Psoas muscle (tissue), 8 donors: ENCODE data around the gene ITGAL. TPM values are rescaled to one million over a fixed set of nuclear protein-coding genes. Genes with fewer than 3 reads are reported as not detected.
"Not testable (repeated sequence)": the region's sequence is repeated elsewhere in the genome, so short reads cannot be mapped to it uniquely, and the experiment has no call there.

Source experiments
- ATAC-seq, 4 donors: fragments of 200-7000 bp; cut with Tn5 transposase; one replicate each; pipeline ENCODE4 v1.9.1; 2020; ENCODE audit warnings: moderate library complexity in 3 of 4, mild to moderate bottlenecking in 2 of 4
- DNase-seq, 2 donors: peaks; one replicate each; pipeline ENCODE4 v3.0.0-alpha.2; 2020
- H3K27ac ChIP-seq: fragments of 200-600 bp; one replicate; pipeline ENCODE4 v1.8.0; 2022
- H3K27me3 ChIP-seq, 3 donors: fragments of 200-600 bp in 1 of 3; one replicate each; pipeline versions ENCODE4 v1.6.1 to v1.8.0; 2013 to 2022; ENCODE audit warnings: low read length in 2 of 3, mild to moderate bottlenecking in 2 of 3, moderate library complexity in 1 of 3; ENCODE audit not compliant: insufficient read depth in 3 of 3
- H3K36me3 ChIP-seq, 2 donors: fragments of 200-600 bp in 1 of 2; one replicate each; pipeline versions ENCODE4 v1.6.1 to v1.8.0; 2013 to 2022; ENCODE audit warnings: low read depth in 1 of 2, mild to moderate bottlenecking in 1 of 2, moderate library complexity in 1 of 2; ENCODE audit not compliant: insufficient read depth in 1 of 2
- H3K4me1 ChIP-seq: fragments of 200-600 bp; one replicate; pipeline ENCODE4 v1.8.0; 2022
- H3K4me3 ChIP-seq: fragments of 200-600 bp; one replicate; pipeline ENCODE4 v1.8.0; 2022; ENCODE audit warnings: mild to moderate bottlenecking
- H3K9me3 ChIP-seq: fragments of 200-600 bp; one replicate; pipeline ENCODE4 v1.8.0; 2022
- CTCF ChIP-seq: fragments of 200-600 bp; IDR thresholded peaks from one replicate; pipeline ENCODE4 v1.8.0; 2022; ENCODE audit warnings: antibody characterized with exemption
- WGBS, 3 donors: extraction: QIAGEN DNeasy Blood & Tissue Kit; methylation state at CpG; one replicate each; pipeline versions ENCODE4 v1.1.6 to v1.1.7; 2013; 5-methylcytosine and 5-hydroxymethylcytosine counted together
- intact Hi-C, 2 donors: fragments of 100-400 bp; cut with DNase I; formaldehyde crosslinking; loops; one replicate each; pipeline versions ENCODE4 v1.11.0 to v1.14.2; 2022
- polyA plus RNA-seq, 3 donors: library from polyadenylated mRNA; stranded (reverse); fragments of 200-250 nt; gene quantifications; one replicate each; pipeline ENCODE4 v1.2.3, GENCODE V29; 2013
- total RNA-seq, 4 donors: library from RNA; stranded (reverse); fragmentation: NEBNext Ultra II Directional in 2 of 4; extraction: Animal tissue kit (Norgen Biotek cat#: 25700) in 2 of 4; gene quantifications; one replicate each; pipeline versions ENCODE4 v1.2.1 to v1.2.4, GENCODE V29; 2021 to 2023
- donor health status: healthy with polysubstance abuse.
- donor health status: DM: no; HTN: no; CAD: no; lungs with moderate emphysema.
- donor health status: Bipolar disorder and iron deficiency.
- donor health status: healthy.
- donor health status: DM: yes; HTN: yes; CAD: no.
- donor health status: DM: no; HTN: no; CAD: no.
- donor health status: DM: no; HTN: no; CAD: no.
- donor health status: DM: yes; HTN: yes; CAD: no.

ITGAL gene
- total and polyA plus RNA-seq, 7 donors = 0.21 to 3.0 (median 1.1) TPM

GRCh38 chr16:30521873-30522641, 49.5 kb downstream of the ITGAL start:
- intact Hi-C loops = no loop called here
- 34 to 43% (median 38%) methylated on average over 11 of the region's 11 CpGs for WGBS, 3 donors
- DNase-seq (no peak), ATAC-seq (no peak)
- no peak for TF ChIP-seq CTCF
- Histone ChIP-seq H3K4me3 (no peak overlapping the region), H3K4me1 (peaks cover 5% of the 10 kb centered on the region), H3K27me3 (no peaks in the 10 kb centered on the region), H3K9me3 (no peaks in the 10 kb centered on the region), H3K36me3 (peaks cover 0 to 8% of the 10 kb centered on the region in 2 donors), H3K27ac (no peak overlapping the region)

GRCh38 chr16:30522702-30523463, 50.3 kb downstream of the ITGAL start:
- H3K9me3 ChIP-seq, H3K4me3 ChIP-seq, DNase-seq, ATAC-seq, H3K4me1 ChIP-seq, intact Hi-C loops, H3K27me3 ChIP-seq, H3K27ac ChIP-seq, H3K36me3 ChIP-seq: not testable (repeated sequence)
- WGBS, 3 donors = 80 to 89% (median 84%) methylated on average over 12 of the region's 12 CpGs

GRCh38 chr16:30523768-30524574, 51.4 kb downstream of the ITGAL start:
- intact Hi-C loops = no loop called here
- Histone ChIP-seq H3K4me3 (peak overlapping the region; percentile 16), H3K27ac (peak overlapping the region; percentile 16), H3K27me3 (no peaks in the 10 kb centered on the region), H3K9me3 (no peaks in the 10 kb centered on the region), H3K4me1 (peaks cover 12% of the 10 kb centered on the region), H3K36me3 (peaks cover 0 to 8% of the 10 kb centered on the region in 2 donors)
- no peak for ATAC-seq
- DNase-seq = peak; percentile 40 to 70
- no peak for TF ChIP-seq CTCF
- 71 to 74% (median 74%) methylated on average over 26 of the region's 26 CpGs for WGBS, 3 donors

GRCh38 chr16:30524575-30525568, 52.3 kb downstream of the ITGAL start:
- Histone ChIP-seq H3K4me1 (peaks cover 12% of the 10 kb centered on the region), H3K27ac (peak overlapping the region; percentile 16), H3K4me3 (no peak overlapping the region), H3K9me3 (no peaks in the 10 kb centered on the region), H3K36me3 (peaks cover 0 to 8% of the 10 kb centered on the region in 2 donors), H3K27me3 (no peaks in the 10 kb centered on the region)
- TF ChIP-seq CTCF = no peak
- 90 to 91% (median 91%) methylated on average over 59 to 60 of the region's 60 CpGs for WGBS, 3 donors
- no peak for ATAC-seq
- intact Hi-C loops = loop anchor here (5.0 kb wide), 3 partner anchors 47 to 132 kb away; partner anchors contain the start of genes FBRS (in 1 of the 2), SEPHS2 (in 1 of the 2) and ZNF688 (in 1 of the 2)
- peak; percentile 30 to 55 for DNase-seq
